Fibroblast of villous mesenchyme (primary cell): ENCODE data around the gene RFWD3. TPM values are rescaled to one million over a fixed set of nuclear protein-coding genes. Genes with fewer than 3 reads are reported as not detected.

Experiments
- DNase-seq: peaks from one replicate; pipeline ENCODE4 v3.0.0-alpha.2; 2010; ENCODE audit warnings: low read depth
- H3K4me3 ChIP-seq: 2 replicates; pipeline ENCODE4 v1.5.1; 2011; ENCODE audit warnings: low read depth, mild to moderate bottlenecking, low read length
- total RNA-seq: library from RNA; depleted of rRNA; stranded (reverse); fragments of >200 nt; gene quantifications from 2 replicates; pipeline ENCODE4 v1.2.3, GENCODE V29; 2012
- TF ChIP-seq, protein P1 (sequence below): IDR thresholded peaks from 2 replicates; pipeline ENCODE4 v1.5.1; 2012; ENCODE audit warnings: low read depth, mild to moderate bottlenecking, low read length; ENCODE audit not compliant: insufficient read depth

The RFWD3 gene
- total RNA-seq, 1 donor, result 30.7 TPM

DNA sequence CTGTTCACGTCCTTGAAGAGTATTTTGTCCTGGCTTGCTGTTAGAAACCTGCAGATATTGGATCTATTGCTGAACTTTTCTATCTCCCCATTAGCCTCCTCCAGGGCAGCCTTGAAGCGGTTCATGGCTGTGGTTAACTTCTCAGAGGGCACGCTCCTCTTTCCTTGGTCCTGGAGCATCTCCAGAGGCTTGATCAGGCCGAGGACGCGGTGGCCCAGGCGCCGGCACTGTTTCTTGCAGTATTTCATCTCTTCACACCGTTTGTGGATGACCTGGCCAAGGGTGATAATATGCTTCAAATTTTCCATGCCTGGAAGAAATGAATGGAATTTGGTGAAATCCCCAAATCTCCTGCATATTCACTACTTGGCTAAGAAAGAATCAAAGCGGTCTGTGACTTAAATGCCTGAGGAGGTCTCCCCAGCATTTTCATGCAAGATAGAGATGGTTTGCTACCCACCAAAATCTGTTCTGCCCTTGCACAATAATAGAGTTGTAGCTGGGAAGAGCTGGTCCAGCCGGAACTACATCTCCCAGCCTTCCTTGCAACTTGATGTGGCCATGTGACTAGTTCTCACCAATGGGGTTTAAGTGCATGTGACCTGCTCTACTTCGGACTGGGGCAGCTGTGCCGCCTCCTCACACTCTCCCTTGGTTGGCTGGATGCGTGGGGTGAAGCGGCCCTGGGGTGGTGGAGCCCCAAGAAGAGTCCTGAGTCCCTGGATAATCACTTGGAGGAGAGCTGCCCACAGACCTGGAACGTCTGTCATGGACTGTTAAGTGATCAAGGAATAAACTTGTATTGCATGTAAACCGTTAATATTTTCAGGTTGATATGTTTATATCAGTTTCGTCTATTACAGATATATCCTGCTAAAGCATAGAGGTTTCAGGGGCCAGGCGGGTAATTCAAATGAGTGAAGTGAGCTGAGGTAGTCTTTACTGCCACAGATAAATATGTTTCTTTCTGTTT, 29.1 kb upstream of the RFWD3 start:
- DNase-seq, result peak; percentile 95
- peak overlapping the region; percentile 55 for H3K4me3 ChIP-seq
- TF ChIP-seq, protein P1, sequence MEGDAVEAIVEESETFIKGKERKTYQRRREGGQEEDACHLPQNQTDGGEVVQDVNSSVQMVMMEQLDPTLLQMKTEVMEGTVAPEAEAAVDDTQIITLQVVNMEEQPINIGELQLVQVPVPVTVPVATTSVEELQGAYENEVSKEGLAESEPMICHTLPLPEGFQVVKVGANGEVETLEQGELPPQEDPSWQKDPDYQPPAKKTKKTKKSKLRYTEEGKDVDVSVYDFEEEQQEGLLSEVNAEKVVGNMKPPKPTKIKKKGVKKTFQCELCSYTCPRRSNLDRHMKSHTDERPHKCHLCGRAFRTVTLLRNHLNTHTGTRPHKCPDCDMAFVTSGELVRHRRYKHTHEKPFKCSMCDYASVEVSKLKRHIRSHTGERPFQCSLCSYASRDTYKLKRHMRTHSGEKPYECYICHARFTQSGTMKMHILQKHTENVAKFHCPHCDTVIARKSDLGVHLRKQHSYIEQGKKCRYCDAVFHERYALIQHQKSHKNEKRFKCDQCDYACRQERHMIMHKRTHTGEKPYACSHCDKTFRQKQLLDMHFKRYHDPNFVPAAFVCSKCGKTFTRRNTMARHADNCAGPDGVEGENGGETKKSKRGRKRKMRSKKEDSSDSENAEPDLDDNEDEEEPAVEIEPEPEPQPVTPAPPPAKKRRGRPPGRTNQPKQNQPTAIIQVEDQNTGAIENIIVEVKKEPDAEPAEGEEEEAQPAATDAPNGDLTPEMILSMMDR, result no peak

DNA sequence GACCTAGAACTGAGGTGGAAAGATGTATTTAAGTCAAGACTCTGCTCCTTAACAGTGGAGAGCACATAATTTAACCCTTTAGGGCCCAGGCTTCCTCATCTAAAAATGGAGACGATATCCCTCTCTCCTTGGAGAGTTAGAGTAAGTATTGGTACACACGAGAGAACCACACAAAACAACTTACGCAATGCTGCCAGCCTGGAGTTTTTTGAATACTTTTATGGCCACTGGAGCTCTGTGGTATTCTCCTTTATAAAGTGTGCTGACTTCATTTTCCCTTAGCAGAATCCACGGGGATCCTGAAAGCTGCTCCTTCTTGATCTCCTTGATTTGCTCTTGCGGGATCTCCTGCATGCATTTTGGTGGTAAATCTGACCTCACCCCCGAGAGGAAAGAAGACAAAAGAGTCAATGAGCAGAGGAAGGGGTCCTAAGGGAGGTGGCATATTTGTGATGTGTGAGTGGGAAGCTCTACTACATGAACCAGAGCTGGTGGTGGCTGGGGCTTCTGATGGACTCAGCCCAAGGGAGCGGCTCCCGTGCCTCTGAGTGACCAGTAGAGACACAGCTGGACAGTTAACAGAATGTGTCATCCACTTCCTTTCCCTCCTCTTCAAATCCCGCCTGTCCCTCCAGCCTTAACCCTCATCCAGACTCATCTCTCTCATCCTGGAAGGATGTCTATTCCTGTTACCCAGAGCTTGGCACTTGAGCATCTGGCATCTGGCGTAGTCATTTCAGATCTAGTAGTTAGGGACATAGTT, 24.6 kb upstream of the RFWD3 start:
- DNase-seq, result peak; percentile 66
- no peak overlapping the region for H3K4me3 ChIP-seq
- TF ChIP-seq, protein P1, result no peak

DNA sequence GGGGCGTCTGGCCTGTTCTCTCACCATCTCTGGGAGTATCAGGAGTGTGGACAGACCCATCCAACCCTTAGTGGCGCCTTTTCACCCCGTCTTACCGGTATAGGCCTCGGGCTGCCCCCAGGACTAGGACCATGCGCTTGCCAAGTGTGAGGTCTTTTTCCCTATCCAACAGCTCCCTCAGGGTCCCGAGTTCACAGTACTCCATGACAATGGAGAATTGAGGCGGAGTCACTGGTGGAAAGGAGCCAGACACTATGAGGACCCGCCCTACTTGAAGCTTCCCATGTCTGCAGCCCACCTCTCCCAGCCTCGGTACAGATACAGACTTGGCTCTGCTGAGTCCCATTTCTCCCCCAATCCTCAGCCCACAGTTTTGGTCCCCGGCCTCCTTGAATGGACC, 15.9 kb upstream of the RFWD3 start:
- TF ChIP-seq, protein P1, result no peak
- no peak for DNase-seq
- H3K4me3 ChIP-seq, result no peak overlapping the region

DNA sequence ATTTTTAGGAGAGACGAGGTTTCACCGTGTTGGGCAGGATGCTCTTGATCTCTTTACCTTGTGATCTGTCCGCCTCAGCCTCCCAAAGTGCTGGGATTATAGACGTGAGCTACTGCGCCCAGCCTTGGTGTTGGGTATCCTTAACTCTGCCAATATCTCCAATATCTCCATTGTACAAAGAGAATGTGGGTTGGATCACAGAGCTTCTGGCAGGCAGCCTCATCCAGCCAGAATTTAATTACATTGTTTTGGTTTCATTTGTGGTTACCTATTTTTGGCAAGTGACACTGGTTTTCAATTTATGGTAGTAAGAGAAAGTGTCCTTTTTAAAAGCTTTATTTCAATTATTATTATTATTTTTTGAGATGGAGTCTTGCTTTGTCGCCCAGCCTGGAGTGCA, 14.0 kb upstream of the RFWD3 start:
- H3K4me3 ChIP-seq, result no peak overlapping the region
- TF ChIP-seq, protein P1, result no peak
- no peak for DNase-seq

DNA sequence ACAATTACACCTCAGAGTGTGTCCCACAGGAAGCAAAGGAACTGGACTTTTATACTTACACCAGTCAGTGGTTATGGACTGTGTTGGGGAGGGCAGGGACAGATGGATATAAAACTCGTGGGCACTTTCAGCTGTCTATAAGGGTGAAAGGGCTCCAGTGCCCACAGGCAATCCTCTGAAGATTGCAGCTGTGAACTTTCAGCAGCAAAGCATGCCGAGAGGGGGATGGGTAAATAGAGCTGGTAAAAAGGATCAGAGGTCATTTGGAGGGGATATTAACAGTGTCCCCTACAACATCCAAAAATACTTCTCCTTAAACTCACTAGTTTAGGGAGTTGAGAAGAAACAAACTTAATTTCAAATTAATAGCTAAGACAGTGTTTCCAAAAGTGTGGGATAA, 13.3 kb upstream of the RFWD3 start:
- H3K4me3 ChIP-seq, result no peak overlapping the region
- no peak for DNase-seq

DNA sequence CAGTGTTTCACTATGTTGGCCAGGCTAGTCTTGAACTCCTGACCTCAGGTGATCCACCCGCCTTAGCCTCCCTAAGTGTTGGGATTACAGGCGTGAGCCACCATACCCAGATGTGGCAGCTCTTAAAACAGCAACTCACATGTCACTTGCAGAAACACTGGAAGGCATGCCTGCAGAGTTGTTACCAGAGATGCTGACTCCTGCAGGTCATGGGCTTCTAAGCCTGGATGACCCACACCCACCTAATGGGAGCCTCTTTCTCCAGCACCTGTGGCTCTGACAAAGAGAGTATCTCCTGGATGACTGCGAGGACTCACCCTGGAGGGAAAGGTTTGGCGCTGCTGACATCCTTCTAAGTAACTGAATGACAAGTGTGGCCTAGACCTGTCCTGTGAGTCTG, 11.2 kb upstream of the RFWD3 start:
- TF ChIP-seq, protein P1, result no peak
- DNase-seq, result no peak
- no peak overlapping the region for H3K4me3 ChIP-seq

More for the DNA sequence above, 13.3 kb upstream of the RFWD3 start:
- TF ChIP-seq, protein P1, result no peak
